Measurements from ENCODE around the gene IL17REL.

IL17REL gene

GRCh38 chr22:50012211-50013181 is at the start of gene IL17REL:
Gene IL17REL, minus strand, starts transcription at chr22:50012765. Its CDS starts 119 bp downstream, at chr22:50012646.
- no peak for TF ChIP-seq CTCF (IDR thresholded peaks at IDR 0.05; ENCODE audit: borderline replicate concordance, control extremely low read depth, extremely low read depth, insufficient read depth, missing control alignments)
- in situ Hi-C loops (cut with MboI; ENCODE audit: low sequenced_read_pairs, unreplicated experiment) = no loop called here
- DNase-seq (ENCODE audit: low spot score) = no peak

GRCh38 chr22:50061824-50062355 is 49.3 kb upstream of the IL17REL start:
- DNase-seq (ENCODE audit: low spot score) = no peak
- in situ Hi-C loops (cut with MboI; ENCODE audit: low sequenced_read_pairs, unreplicated experiment) = no loop called here
- no peak for TF ChIP-seq CTCF (IDR thresholded peaks at IDR 0.05; ENCODE audit: borderline replicate concordance, control extremely low read depth, extremely low read depth, insufficient read depth, missing control alignments)

- in situ Hi-C loops (cut with MboI; ENCODE audit: low sequenced_read_pairs, unreplicated experiment) = no loop called here
- no peak for TF ChIP-seq CTCF (IDR thresholded peaks at IDR 0.05; ENCODE audit: borderline replicate concordance, control extremely low read depth, extremely low read depth, insufficient read depth, missing control alignments)
Measured at GRCh38 chr22:50061141-50061823, 48.7 kb upstream of the IL17REL start.

GRCh38 chr22:50060441-50061140 is 48.0 kb upstream of the IL17REL start:
- DNase-seq (ENCODE audit: low spot score) = no peak
- in situ Hi-C loops (cut with MboI; ENCODE audit: low sequenced_read_pairs, unreplicated experiment) = no loop called here
- TF ChIP-seq CTCF (IDR thresholded peaks at IDR 0.05; ENCODE audit: borderline replicate concordance, control extremely low read depth, extremely low read depth, insufficient read depth, missing control alignments) = no peak

More at GRCh38 chr22:50061141-50061823, 48.7 kb upstream of the IL17REL start:
- DNase-seq (ENCODE audit: low spot score) = no peak

GRCh38 chr22:50059881-50060262 is 47.3 kb upstream of the IL17REL start:
- in situ Hi-C loops (cut with MboI; ENCODE audit: low sequenced_read_pairs, unreplicated experiment) = no loop called here
- DNase-seq (ENCODE audit: low spot score) = no peak
- no peak for TF ChIP-seq CTCF (IDR thresholded peaks at IDR 0.05; ENCODE audit: borderline replicate concordance, control extremely low read depth, extremely low read depth, insufficient read depth, missing control alignments)

Measured in GM13976 (cell line).